ENCODE data around the gene REG3A.

REG3A gene

DNA sequence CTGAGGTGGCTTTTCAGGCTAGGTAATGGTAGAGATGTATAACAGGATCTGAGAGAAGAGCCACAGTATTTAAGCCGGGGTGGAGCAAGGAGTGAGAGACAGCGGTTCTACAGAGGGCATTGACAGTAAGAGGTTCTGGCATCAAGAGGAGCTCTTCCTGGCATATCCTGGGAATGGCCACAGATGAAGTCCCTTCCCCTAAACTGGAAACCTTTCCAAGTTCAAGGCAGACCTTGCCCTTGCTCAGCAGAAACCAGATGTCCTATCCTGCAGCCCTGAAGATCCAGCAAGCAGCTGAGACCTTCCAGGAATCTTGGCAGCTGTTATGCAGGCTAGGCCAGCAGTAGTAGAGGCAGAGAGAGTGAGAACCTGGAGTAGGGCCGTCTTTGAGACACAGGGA lies 21.2 kb downstream of the REG3A start:
- Histone ChIP-seq H3K9me3 (ENCODE audit: control insufficient read depth, insufficient read depth, low read length) (no peaks in the 10 kb centered on the region), H3K36me3 (ENCODE audit: insufficient read depth, low read length) (no peaks in the 10 kb centered on the region), H3K4me1 (ENCODE audit: insufficient read depth, low read length) (no peaks in the 10 kb centered on the region), H3K9ac (ENCODE audit: low read depth, low read length) (no peak overlapping the region)

DNA sequence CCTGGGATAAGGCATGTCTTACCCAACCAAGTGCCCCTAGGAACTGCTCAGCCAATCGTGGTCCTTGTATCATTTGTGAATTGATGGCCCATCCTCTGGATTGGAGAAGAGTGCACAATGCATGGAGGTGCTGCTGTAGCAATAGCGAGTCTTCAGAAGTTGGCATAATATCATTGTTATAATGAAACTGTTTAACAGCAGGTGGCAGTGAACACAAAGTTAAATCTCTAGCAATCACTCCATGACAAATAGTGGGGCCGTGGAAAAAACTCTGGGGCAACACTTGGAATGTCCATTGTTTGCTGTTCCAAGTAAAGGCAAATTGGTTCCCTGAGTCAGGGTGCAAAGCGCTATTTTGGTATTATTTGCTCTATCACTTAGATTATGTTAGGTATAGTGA lies 27.9 kb downstream of the REG3A start:
- no peaks in the 10 kb centered on the region for H3K9me3 ChIP-seq (ENCODE audit: control insufficient read depth, insufficient read depth, low read length)
- H3K4me1 ChIP-seq (ENCODE audit: insufficient read depth, low read length) = no peaks in the 10 kb centered on the region
- H3K9ac ChIP-seq (ENCODE audit: low read depth, low read length) = no peak overlapping the region
- H3K36me3 ChIP-seq (ENCODE audit: insufficient read depth, low read length) = no peaks in the 10 kb centered on the region

DNA sequence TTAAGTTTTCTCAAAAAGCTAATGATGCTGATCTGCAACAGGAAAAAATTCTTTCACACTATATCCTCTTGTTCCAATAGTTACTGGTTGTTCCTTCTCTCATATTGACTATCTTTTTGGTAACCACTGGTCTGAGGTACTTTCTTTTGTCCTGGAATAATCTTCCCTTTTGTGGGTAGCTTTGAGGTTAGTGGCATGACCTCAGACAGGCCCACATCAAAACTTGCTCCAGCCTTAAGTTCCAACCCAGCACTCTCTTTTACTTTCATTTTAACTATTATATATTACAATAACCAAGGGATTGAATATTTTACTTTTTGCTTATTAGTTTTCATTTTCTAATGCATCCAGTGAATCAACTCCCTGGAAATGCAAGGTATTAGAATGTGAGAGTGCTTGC lies 29.7 kb downstream of the REG3A start:
- Histone ChIP-seq H3K9me3 (ENCODE audit: control insufficient read depth, insufficient read depth, low read length) (no peaks in the 10 kb centered on the region), H3K4me1 (ENCODE audit: insufficient read depth, low read length) (no peaks in the 10 kb centered on the region), H3K9ac (ENCODE audit: low read depth, low read length) (no peak overlapping the region), H3K36me3 (ENCODE audit: insufficient read depth, low read length) (no peaks in the 10 kb centered on the region)

DNA sequence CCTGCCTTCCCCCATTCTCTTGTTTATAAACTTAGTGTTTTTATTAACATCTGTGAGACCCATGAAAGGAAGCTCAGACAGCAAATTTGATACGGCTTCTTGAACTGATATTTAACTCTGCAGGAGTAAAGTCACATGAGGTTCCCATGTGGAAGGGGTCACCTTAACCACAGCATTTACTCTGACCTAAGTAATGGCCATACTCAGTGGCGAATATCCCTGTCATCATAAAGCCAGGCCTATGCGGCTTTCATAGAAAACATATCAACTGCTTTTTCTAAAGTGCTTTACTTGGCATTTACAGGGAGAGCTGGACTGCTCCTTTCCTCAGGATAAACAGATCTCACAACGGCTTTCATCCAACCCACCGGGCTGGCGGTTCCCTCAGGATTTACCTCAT lies 30.3 kb downstream of the REG3A start:
- Histone ChIP-seq H3K9me3 (ENCODE audit: control insufficient read depth, insufficient read depth, low read length) (no peaks in the 10 kb centered on the region), H3K36me3 (ENCODE audit: insufficient read depth, low read length) (no peaks in the 10 kb centered on the region)

DNA sequence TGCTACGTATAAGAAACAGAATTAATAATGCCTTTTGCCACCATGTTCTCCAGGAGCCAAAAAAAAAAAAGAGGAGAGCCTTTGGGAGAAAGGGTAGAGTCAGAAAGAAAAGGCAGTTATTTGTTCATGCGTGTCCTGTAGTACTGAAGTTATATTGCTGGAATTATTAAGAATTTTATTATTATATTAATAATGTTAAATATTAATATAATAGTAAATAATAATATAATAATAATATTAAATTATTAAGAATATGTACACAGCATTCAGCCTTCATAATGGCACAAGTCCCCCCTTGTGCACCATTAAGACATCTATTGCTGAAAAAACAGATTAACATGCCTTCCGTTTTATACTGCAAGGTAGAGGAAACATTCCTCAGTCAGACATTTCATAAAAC lies 31.1 kb downstream of the REG3A start:
- no peak overlapping the region for H3K9ac ChIP-seq (ENCODE audit: low read depth, low read length)
- H3K4me1 ChIP-seq (ENCODE audit: insufficient read depth, low read length) = no peaks in the 10 kb centered on the region
- no peaks in the 10 kb centered on the region for H3K9me3 ChIP-seq (ENCODE audit: control insufficient read depth, insufficient read depth, low read length)
- H3K36me3 ChIP-seq (ENCODE audit: insufficient read depth, low read length) = no peaks in the 10 kb centered on the region

More for the DNA sequence above, 30.3 kb downstream of the REG3A start:
- Histone ChIP-seq H3K4me1 (ENCODE audit: insufficient read depth, low read length) (no peaks in the 10 kb centered on the region), H3K9ac (ENCODE audit: low read depth, low read length) (no peak overlapping the region)

DNA sequence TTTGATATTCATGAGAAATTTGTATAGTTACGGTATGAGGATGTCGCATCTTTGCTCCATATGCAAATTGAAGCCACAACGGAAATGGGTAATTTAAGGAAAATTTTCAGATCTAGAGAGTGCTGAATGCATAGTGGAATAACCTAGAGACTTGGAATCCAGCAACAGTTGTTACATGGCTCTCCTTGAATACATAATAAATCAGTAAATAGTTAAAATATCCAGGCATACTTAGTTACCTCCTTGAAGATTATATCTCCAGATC lies 33.9 kb downstream of the REG3A start:
- Histone ChIP-seq H3K36me3 (ENCODE audit: insufficient read depth, low read length) (no peaks in the 10 kb centered on the region), H3K4me1 (ENCODE audit: insufficient read depth, low read length) (no peaks in the 10 kb centered on the region), H3K9ac (ENCODE audit: low read depth, low read length) (no peak overlapping the region), H3K9me3 (ENCODE audit: control insufficient read depth, insufficient read depth, low read length) (no peaks in the 10 kb centered on the region)

DNA sequence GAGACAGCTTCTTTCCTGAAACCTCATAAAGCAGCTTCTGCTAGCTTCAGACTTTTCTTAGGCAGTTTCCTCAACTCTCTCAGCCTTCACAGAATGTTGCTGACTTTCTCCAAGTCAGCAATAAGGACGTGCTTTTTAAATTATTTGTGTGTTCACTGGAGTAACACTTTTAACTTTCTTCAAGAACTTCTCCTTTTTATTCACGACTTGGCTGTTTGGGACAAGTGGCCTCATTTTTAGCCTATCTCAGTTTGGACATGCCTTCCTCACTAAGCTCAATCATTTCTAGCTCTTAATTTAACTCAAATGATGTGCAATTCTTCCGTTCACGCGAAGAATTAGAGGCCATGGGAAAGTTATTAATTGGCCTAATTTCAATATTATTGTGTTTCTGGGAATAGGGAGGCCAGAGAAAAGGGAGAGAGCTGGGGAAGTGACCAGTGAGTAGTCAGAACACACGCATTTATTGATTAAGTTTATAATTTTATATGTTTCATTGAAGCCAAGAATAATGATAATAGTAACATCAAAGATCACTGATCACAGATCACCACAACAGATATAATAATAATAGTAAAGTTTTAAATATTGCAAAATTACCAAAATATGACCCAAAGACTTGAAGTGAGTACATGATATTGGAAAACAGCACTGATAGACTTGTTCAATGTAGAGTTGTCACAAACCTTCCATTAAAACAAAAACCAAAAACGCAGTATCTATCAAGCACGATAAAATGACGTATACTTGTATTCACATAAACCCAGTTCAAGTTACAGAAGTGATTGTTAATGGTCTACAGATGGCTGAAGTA lies 34.4 kb downstream of the REG3A start:
- Histone ChIP-seq H3K36me3 (ENCODE audit: insufficient read depth, low read length) (no peaks in the 10 kb centered on the region), H3K9ac (ENCODE audit: low read depth, low read length) (no peak overlapping the region), H3K4me1 (ENCODE audit: insufficient read depth, low read length) (no peaks in the 10 kb centered on the region), H3K9me3 (ENCODE audit: control insufficient read depth, insufficient read depth, low read length) (no peaks in the 10 kb centered on the region)

DNA sequence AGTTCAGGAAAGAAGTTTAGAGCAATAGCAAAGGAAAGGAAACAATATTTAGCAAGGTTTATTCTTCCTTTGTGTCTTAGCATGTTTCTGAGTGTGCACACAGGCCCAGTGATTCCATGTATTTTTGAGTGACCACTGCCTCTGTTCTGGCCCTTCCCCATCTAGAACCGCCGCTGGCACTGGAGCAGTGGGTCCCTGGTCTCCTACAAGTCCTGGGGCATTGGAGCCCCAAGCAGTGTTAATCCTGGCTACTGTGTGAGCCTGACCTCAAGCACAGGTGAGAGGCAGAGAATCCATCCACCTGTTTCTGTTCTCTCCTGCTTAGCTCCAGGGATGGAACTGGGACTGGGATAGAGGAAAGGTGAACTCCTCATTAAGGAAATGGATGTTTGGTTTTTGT lies 36.9 kb downstream of the REG3A start:
- no peaks in the 10 kb centered on the region for H3K4me1 ChIP-seq (ENCODE audit: insufficient read depth, low read length)
- H3K9ac ChIP-seq (ENCODE audit: low read depth, low read length) = no peak overlapping the region
- H3K9me3 ChIP-seq (ENCODE audit: control insufficient read depth, insufficient read depth, low read length) = no peaks in the 10 kb centered on the region
- H3K36me3 ChIP-seq (ENCODE audit: insufficient read depth, low read length) = no peaks in the 10 kb centered on the region

DNA sequence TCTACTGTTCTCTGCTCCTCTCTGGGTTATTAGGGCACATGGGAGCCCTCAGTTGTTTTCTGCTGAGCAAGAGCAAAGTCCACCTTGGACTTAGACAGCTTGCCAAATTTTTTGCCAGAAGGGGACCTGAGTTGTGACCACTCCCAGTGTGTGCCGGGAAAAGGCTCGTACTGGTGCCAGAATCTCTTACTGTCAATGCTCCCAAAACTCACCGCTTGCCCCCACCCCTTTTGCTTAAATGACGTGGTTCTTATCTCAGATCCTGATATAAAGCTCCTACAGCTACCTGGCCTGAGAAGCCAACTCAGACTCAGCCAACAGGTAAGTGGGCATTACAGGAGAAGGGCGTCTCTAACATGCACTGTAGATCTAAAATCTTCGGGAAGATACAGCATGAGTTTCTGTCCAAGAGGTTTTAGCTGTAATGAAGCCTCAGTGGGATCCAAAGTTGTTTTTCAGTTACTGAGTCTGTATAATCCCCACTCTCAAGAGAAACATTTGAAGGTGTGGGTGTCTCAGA lies 39.3 kb downstream of the REG3A start, which contains the start of gene REG1A:
Gene REG1A, plus strand, starts transcription at position 295 of the 520 bp plus-strand sequence. CDS start 374 bp downstream, outside the sequence.
- H3K4me1 ChIP-seq (ENCODE audit: insufficient read depth, low read length) = no peaks in the 10 kb centered on the region
- no peaks in the 10 kb centered on the region for H3K9me3 ChIP-seq (ENCODE audit: control insufficient read depth, insufficient read depth, low read length)
- no peaks in the 10 kb centered on the region for H3K36me3 ChIP-seq (ENCODE audit: insufficient read depth, low read length)
- H3K9ac ChIP-seq (ENCODE audit: low read depth, low read length) = no peak within 1 kb of the TSS

DNA sequence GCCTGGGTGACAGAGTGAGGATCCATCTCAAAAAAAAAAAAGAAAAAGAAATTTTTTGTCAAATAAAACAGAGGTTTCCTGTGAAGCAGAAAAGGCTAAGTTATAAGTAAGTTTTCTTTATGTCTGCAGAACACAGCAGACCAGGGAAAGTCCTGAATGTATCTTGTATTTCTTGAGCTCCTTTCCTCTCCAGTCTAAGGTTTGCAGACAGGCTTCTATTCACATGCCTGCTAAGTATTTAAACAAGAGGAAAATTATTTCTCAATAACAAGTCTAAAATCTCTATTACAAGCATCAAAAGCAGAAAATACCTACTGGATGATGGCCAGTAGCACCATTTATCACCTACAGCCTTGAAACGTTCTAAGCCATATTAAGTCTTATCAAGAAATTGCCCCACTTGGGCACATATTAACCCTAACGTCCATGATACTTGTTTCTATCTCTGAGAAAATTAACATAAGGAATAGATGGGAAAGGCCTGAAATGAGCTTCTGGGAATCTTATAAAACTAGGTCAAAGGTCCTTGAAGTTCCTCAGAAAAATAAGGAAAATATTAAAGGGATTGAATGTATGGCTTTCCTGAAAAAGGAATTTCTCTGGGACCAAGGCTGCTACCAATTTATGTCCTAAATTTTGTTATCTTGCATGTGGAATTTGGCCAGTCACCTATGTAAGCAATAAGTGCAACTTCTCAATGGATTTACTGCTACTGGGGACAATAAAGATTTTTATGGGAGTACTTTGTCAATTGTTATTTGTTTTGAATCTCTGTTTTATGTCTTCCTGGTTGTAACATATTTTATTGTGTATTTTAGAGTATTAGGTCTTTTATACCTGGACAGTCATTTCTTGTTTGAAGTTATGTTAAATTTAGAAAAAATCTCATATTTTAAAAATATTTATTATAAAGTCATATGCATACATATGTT lies 42.3 kb downstream of the REG3A start:
- Histone ChIP-seq H3K36me3 (ENCODE audit: insufficient read depth, low read length) (no peaks in the 10 kb centered on the region), H3K9ac (ENCODE audit: low read depth, low read length) (no peak overlapping the region), H3K9me3 (ENCODE audit: control insufficient read depth, insufficient read depth, low read length) (no peaks in the 10 kb centered on the region), H3K4me1 (ENCODE audit: insufficient read depth, low read length) (no peaks in the 10 kb centered on the region)

DNA sequence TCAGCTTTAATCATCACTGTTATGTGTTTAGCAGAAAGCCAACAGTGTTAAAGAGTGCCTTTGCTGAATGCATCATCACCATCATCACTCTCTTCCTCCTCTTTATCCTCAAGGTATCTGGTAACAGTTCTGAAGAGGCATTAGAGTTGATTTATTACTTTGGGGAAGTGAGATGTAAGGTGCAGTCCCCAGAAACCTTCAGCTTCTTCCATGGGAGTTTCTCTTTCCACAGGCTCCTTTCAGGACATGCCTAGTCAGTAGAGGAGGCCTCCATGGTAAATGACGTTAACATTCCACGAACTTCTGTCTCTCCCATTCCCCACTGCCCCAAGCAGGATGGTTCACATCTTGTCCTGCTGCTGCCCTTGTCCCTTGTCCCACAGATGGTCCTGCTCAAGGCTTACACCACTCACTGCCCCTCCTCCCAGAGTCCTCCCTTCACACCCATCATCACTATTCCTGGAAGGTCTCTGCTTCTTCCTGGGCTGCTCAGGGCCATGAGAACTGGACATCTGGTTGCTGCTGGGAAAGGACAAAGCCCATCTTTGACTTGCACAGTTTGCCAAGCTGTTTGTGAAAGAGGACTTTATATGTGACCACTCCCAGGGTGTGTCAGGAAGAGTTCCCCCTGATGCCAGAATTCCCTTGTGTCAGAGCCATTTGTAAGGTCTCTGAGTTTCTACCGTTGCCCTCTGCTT lies 44.6 kb downstream of the REG3A start:
- Histone ChIP-seq H3K9ac (ENCODE audit: low read depth, low read length) (no peak overlapping the region), H3K9me3 (ENCODE audit: control insufficient read depth, insufficient read depth, low read length) (no peaks in the 10 kb centered on the region), H3K4me1 (ENCODE audit: insufficient read depth, low read length) (no peaks in the 10 kb centered on the region), H3K36me3 (ENCODE audit: insufficient read depth, low read length) (no peaks in the 10 kb centered on the region)

DNA sequence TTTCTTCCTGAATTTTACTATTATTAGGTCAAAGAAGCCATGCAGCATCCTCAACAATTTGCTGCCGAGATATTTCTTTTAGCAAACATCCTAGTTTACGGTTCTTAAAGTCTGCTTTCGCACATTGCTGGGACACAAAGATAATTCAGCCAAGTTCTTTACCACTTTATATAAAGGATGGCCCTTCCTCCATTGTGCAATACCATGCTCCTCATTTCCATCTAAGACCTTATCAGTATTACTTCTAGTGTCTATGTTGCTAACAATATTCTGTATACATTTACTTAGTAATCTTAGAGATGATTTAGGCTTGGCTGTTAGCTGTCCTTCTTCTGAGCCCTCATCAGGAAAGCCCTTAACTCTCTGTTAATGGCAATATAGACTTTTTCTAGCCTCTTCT lies 47.3 kb downstream of the REG3A start:
- H3K9me3 ChIP-seq (ENCODE audit: control insufficient read depth, insufficient read depth, low read length) = no peaks in the 10 kb centered on the region
- H3K9ac ChIP-seq (ENCODE audit: low read depth, low read length) = peak overlapping the region; percentile 29; the same call in 1 of the 2 replicates

More for the DNA sequence above, 47.3 kb downstream of the REG3A start:
- Histone ChIP-seq H3K4me1 (ENCODE audit: insufficient read depth, low read length) (no peaks in the 10 kb centered on the region), H3K36me3 (ENCODE audit: insufficient read depth, low read length) (no peaks in the 10 kb centered on the region)

Measured in ES-I3 (cell line).